Endothelial cell of umbilical vein (primary cell): ENCODE measurements around the gene BRINP2. TPM values are rescaled to one million over a fixed set of nuclear protein-coding genes. Genes with fewer than 3 reads are reported as not detected.

ENCODE experiments used
- BruUV-seq: library from RNA; stranded (reverse); fragments of 400-500 nt; replicated peaks from 2 replicates; lab custom pipeline; 2021; lab: Mats Ljungman, UMichigan
- CTCF ChIA-PET: fragments of 300-600, 350-600 bp; sonication (Branson Sonifier 250); formaldehyde crosslinking; loops from one replicate; lab custom pipeline; 2021; ENCODE audit warnings: antibody characterized with exemption, inconsistent platforms; lab: Charles Lee
- POLR2A ChIA-PET: fragments of 300-600, 350-600 bp; sonication (Branson Sonifier 250); formaldehyde crosslinking; loops from one replicate; lab custom pipeline; 2021; ENCODE audit warnings: antibody characterized with exemption, inconsistent platforms; lab: Charles Lee
- DNase-seq: peaks from one replicate; pipeline ENCODE4 v3.0.0-alpha.2; 2011; ENCODE audit warnings: low read depth, low spot score
- FAIRE-seq: peaks from 2 replicates; lab custom pipeline; 2011; peaks lifted over from hg19 to GRCh38; lab: Jason Lieb, UNC
- H2AFZ ChIP-seq: 2 replicates; pipeline ENCODE4 v1.6.0; 2012; ENCODE audit warnings: low read depth, low read length, control low read depth, inconsistent platforms
- H3K27ac ChIP-seq: 2 replicates; pipeline ENCODE4 v1.5.1; 2011; ENCODE audit warnings: low read depth, mild to moderate bottlenecking, control low read depth, low read length, moderate library complexity; ENCODE audit not compliant: insufficient read depth
- H3K27me3 ChIP-seq, 2 experiments: 2 replicates each; pipeline versions ENCODE4 v1.6.0 to v1.6.1; 2011; ENCODE audit warnings: low read length in 2 of 2, mixed read lengths in 1 of 2; ENCODE audit not compliant: control insufficient read depth in 2 of 2, insufficient read depth in 2 of 2
- H3K36me3 ChIP-seq, 2 experiments: 2 replicates in 1 of 2; 3 replicates in 1 of 2; pipeline ENCODE4 v1.5.1; 2011; ENCODE audit warnings: low read length in 2 of 2, mild to moderate bottlenecking in 1 of 2, moderate library complexity in 1 of 2; ENCODE audit not compliant: control insufficient read depth in 2 of 2, insufficient read depth in 2 of 2; ENCODE audit errors: extremely low read depth in 1 of 2
- H3K4me1 ChIP-seq: 3 replicates; pipeline ENCODE4 v1.5.1; 2011; ENCODE audit warnings: mild to moderate bottlenecking, low read length; ENCODE audit not compliant: control insufficient read depth, insufficient read depth; ENCODE audit errors: extremely low read depth
- H3K4me2 ChIP-seq: 2 replicates; pipeline ENCODE4 v1.6.1; 2011; ENCODE audit warnings: low read length, control low read depth, mixed read lengths; ENCODE audit not compliant: insufficient read depth
- H3K4me3 ChIP-seq, 3 experiments: fragments of 200-600 bp in 1 of 3; sonication (generic), shearing (Covaris generic) in 1 of 3; replicated peaks in 1 of 3; 2 replicates each; pipeline ENCODE4 v1.5.1; 2011 to 2016; ENCODE audit warnings: control low read depth in 3 of 3, low read length in 3 of 3, mild to moderate bottlenecking in 2 of 3, inconsistent platforms in 1 of 3, low read depth in 1 of 3, moderate library complexity in 1 of 3; ENCODE audit not compliant: insufficient read depth in 1 of 3
- H3K79me2 ChIP-seq: 2 replicates; pipeline ENCODE4 v1.6.0; 2012; ENCODE audit warnings: low read length, inconsistent platforms; ENCODE audit not compliant: control insufficient read depth, insufficient read depth
- H3K9ac ChIP-seq: replicated peaks from 2 replicates; pipeline ENCODE3; 2011; ENCODE audit warnings: low read length, control low read depth; ENCODE audit not compliant: insufficient read depth; ENCODE audit errors: extremely low read depth
- H3K9me1 ChIP-seq: replicated peaks from 3 replicates; pipeline ENCODE4 v1.6.0; 2011; ENCODE audit warnings: mild to moderate bottlenecking, low read length; ENCODE audit not compliant: control insufficient read depth, insufficient read depth; ENCODE audit errors: extremely low read depth
- H3K9me3 ChIP-seq: replicated peaks from 2 replicates; pipeline ENCODE4 v1.5.1; 2012; ENCODE audit warnings: low read length, inconsistent platforms; ENCODE audit not compliant: control insufficient read depth, insufficient read depth
- H4K20me1 ChIP-seq: replicated peaks from 2 replicates; pipeline ENCODE3; 2011; ENCODE audit warnings: mild to moderate bottlenecking, low read length; ENCODE audit not compliant: control insufficient read depth, insufficient read depth; ENCODE audit errors: extremely low read depth
- CTCF ChIP-seq, 2 donors: IDR thresholded peaks; 1 replicate in 1 of 2; 2 replicates in 1 of 2; pipeline ENCODE4 v1.5.1; 2011; ENCODE audit warnings: low read length in 2 of 2, mild to moderate bottlenecking in 2 of 2, moderate library complexity in 2 of 2, control low read depth in 1 of 2, inconsistent platforms in 1 of 2, low read depth in 1 of 2; ENCODE audit not compliant: insufficient read depth in 1 of 2; ENCODE audit errors: extremely low read depth in 1 of 2
- EZH2 ChIP-seq: IDR thresholded peaks from 2 replicates; pipeline ENCODE4 v1.6.1; 2012; ENCODE audit warnings: borderline replicate concordance, low read depth, mild to moderate bottlenecking, moderate library complexity, low read length, inconsistent platforms; ENCODE audit not compliant: severe bottlenecking
- FOS ChIP-seq: IDR thresholded peaks from 2 replicates; pipeline ENCODE4 v1.6.1; 2011; ENCODE audit warnings: mild to moderate bottlenecking, low read length, moderate library complexity, borderline replicate concordance; ENCODE audit not compliant: insufficient read depth
- GATA2 ChIP-seq: IDR thresholded peaks from 2 replicates; pipeline ENCODE4 v1.7.0; 2011; ENCODE audit warnings: low read depth, mild to moderate bottlenecking, moderate library complexity, mixed read lengths, low read length; ENCODE audit not compliant: insufficient read length, insufficient read depth
- JUN ChIP-seq: IDR thresholded peaks from 2 replicates; pipeline ENCODE4 v1.6.1; 2011; ENCODE audit warnings: borderline replicate concordance, low read depth; ENCODE audit not compliant: insufficient read length, insufficient read depth
- MAX ChIP-seq: IDR thresholded peaks from 2 replicates; pipeline ENCODE4 v1.6.1; 2011; ENCODE audit not compliant: insufficient read depth, insufficient read length
- MYC ChIP-seq: IDR thresholded peaks from one replicate; pipeline ENCODE4 v1.6.1; 2011; ENCODE audit warnings: mild to moderate bottlenecking, low read depth, low read length
- POLR2A ChIP-seq: IDR thresholded peaks from 2 replicates; pipeline ENCODE4 v1.6.1; 2012; ENCODE audit warnings: low read depth, mild to moderate bottlenecking, control low read depth, low read length
- POLR2AphosphoS5 ChIP-seq: IDR thresholded peaks from 2 replicates; pipeline ENCODE4 v1.6.1; 2012; ENCODE audit warnings: low read depth, mild to moderate bottlenecking, control low read depth, low read length, moderate library complexity; ENCODE audit not compliant: insufficient read depth
- dilution Hi-C: fragments of 300-500 bp; cut with MboI; formaldehyde crosslinking; loops from one replicate; pipeline ENCODE4 v1.15.0; 2019; ENCODE audit warnings: low sequenced_read_pairs; ENCODE audit not compliant: extremely low pct_ligation_motif_present
- intact Hi-C: fragments of 100-400 bp; cut with micrococcal nuclease; formaldehyde crosslinking; loops from one replicate; pipeline ENCODE4 v1.10.0; 2022
- polyA plus RNA-seq, 4 experiments: library from polyadenylated mRNA; depleted of rRNA in 3 of 4; stranded (reverse) in 3 of 4; unstranded in 1 of 4; fragments of >200 nt; gene quantifications; 2 replicates each; pipeline versions ENCODE4 v1.2.1 to v1.2.3, GENCODE V29; 2011 to 2012; ENCODE audit warnings: missing spikeins in 1 of 4
- total RNA-seq: library from RNA; stranded (reverse); gene quantifications from 2 replicates; pipeline ENCODE4 v1.2.3, GENCODE V29; 2021

BRINP2 gene
- total and polyA plus RNA-seq, 2 donors (not counting 3 experiments of a cell fraction or from before 2014, with no cell fraction given) = not detected

- Histone ChIP-seq H2AFZ (no peak overlapping the region), H3K4me1 (no peaks in the 10 kb centered on the region), H3K9me1 (no peaks in the 10 kb centered on the region), H3K27ac (no peak overlapping the region), H3K9ac (no peak overlapping the region), H3K27me3 (no peaks in the 10 kb centered on the region), H3K9me3 (no peaks in the 10 kb centered on the region), H3K36me3 (no peaks in the 10 kb centered on the region), H3K4me2 (no peak overlapping the region), H3K79me2 (no peaks in the 10 kb centered on the region), H4K20me1 (no peaks in the 10 kb centered on the region), H3K4me3 (no peak overlapping the region)
- CTCF ChIA-PET = no interaction called here
- TF ChIP-seq FOS (peak; percentile 18), MAX (no peak)
- FAIRE-seq = no peak
- intact Hi-C loops (no loop called here), dilution Hi-C loops (no loop called here)
- DNase-seq = no peak
- POLR2A ChIA-PET = no interaction called here
- no TSS peak for BruUV-seq
Observed at GRCh38 chr1:177310326-177310725, 139.6 kb downstream of the BRINP2 start.

GRCh38 chr1:177311111-177311510 is 140.4 kb downstream of the BRINP2 start:
- intact Hi-C loops = no loop called here
- Histone ChIP-seq H3K9me3 (no peaks in the 10 kb centered on the region), H3K9ac (no peak overlapping the region), H3K79me2 (no peaks in the 10 kb centered on the region), H2AFZ (no peak overlapping the region), H3K36me3 (no peaks in the 10 kb centered on the region), H3K4me3 (no peak overlapping the region), H3K4me1 (no peaks in the 10 kb centered on the region), H3K9me1 (no peaks in the 10 kb centered on the region), H3K27ac (no peak overlapping the region), H3K27me3 (no peaks in the 10 kb centered on the region), H3K4me2 (no peak overlapping the region), H4K20me1 (no peaks in the 10 kb centered on the region)
- BruUV-seq = no TSS peak
- ChIA-PET POLR2A (no interaction called here), CTCF (no interaction called here)
- TF ChIP-seq FOS (no peak), GATA2 (no peak), EZH2 (no peak), CTCF (IDR thresholded peaks at IDR 0.05; ENCODE audit: extremely low read depth in 1 of 2, insufficient read depth in 1 of 2, low read depth in 1 of 2, low read length in 2 of 2) (no peak), MAX (no peak), JUN (no peak), POLR2A (no peak), MYC (no peak), POLR2AphosphoS5 (no peak)
- FAIRE-seq (no peak), DNase-seq (no peak)
- dilution Hi-C loops = no loop called here
